K562 (cell line): Measurements from ENCODE around the gene DENND1A. TPM values are rescaled to one million over a fixed set of nuclear protein-coding genes. Genes with fewer than 3 reads are reported as not detected.

Experiments used
- ATAC-seq: fragments of 200-7000 bp; cut with Tn5 transposase; 3 replicates; pipeline ENCODE4 v1.9.1; 2020; ENCODE audit warnings: moderate library complexity
- BruUV-seq: library from RNA; stranded (reverse); fragments of 400-500 nt; replicated peaks from 2 replicates; lab custom pipeline; 2021; lab: Mats Ljungman, UMichigan
- CTCF ChIA-PET: fragments of 300-600 bp; formaldehyde crosslinking; extraction: SDS; loops from one replicate; lab custom pipeline; 2021; ENCODE audit warnings: low intra/inter-chr PET ratio; lab: Yijun Ruan, JAX
- POLR2A ChIA-PET: fragments of 300-600, 350-650 bp; sonication (Branson Sonifier 250); formaldehyde crosslinking; extraction: SDS; loops from one replicate; lab custom pipeline; 2021; ENCODE audit warnings: antibody characterized with exemption, inconsistent platforms; lab: Yijun Ruan, JAX
- DNase-seq, 4 experiments: peaks; one replicate each; pipeline versions ENCODE4 v3.0.0 to v3.0.0-alpha.2; 2011 to 2018; ENCODE audit warnings: low spot score in 3 of 4, mixed read lengths in 3 of 4; ENCODE audit errors: extremely low read depth in 1 of 4
- FAIRE-seq: peaks from 2 replicates; lab custom pipeline; 2011; peaks lifted over from hg19 to GRCh38; lab: Jason Lieb, UNC
- H2AFZ ChIP-seq: 2 replicates; pipeline ENCODE4 v1.6.0; 2011; ENCODE audit warnings: low read depth, low read length, control low read depth, inconsistent platforms
- H3K27ac ChIP-seq: fragments of 200-600 bp; 3 replicates; pipeline ENCODE4 v1.8.0; 2011; ENCODE audit warnings: low read depth, mild to moderate bottlenecking, control low read depth, inconsistent platforms, low read length, moderate library complexity, mixed read lengths; ENCODE audit errors: extremely low read depth
- H3K27me3 ChIP-seq, 2 experiments: fragments of 300-600 bp in 1 of 2; 2 replicates in 1 of 2; 3 replicates in 1 of 2; pipeline versions ENCODE4 v1.6.0 to v1.8.0; 2011; ENCODE audit warnings: inconsistent platforms in 2 of 2, low read length in 2 of 2, mild to moderate bottlenecking in 1 of 2, mixed read lengths in 1 of 2, moderate library complexity in 1 of 2; ENCODE audit not compliant: control insufficient read depth in 2 of 2, insufficient read depth in 2 of 2
- H3K36me3 ChIP-seq: fragments of 300-600 bp; 3 replicates; pipeline ENCODE4 v1.8.0; 2011; ENCODE audit warnings: mild to moderate bottlenecking, low read length, inconsistent platforms; ENCODE audit not compliant: control insufficient read depth, insufficient read depth
- H3K4me1 ChIP-seq, 2 experiments: fragments of 200-600 bp in 1 of 2; replicated peaks in 1 of 2; 2 replicates in 1 of 2; 3 replicates in 1 of 2; pipeline versions ENCODE4 v1.5.1 to v1.8.0; 2011; ENCODE audit warnings: inconsistent platforms in 2 of 2, low read length in 2 of 2, mild to moderate bottlenecking in 1 of 2, mixed read lengths in 1 of 2, moderate library complexity in 1 of 2; ENCODE audit not compliant: control insufficient read depth in 2 of 2, insufficient read depth in 2 of 2
- H3K4me2 ChIP-seq: 2 replicates; pipeline ENCODE4 v1.6.1; 2011; ENCODE audit warnings: low read length, control low read depth, inconsistent platforms, mixed read lengths; ENCODE audit not compliant: insufficient read depth
- H3K4me3 ChIP-seq: fragments of 200-600 bp; sonication (generic), shearing (Covaris generic); 2 replicates; pipeline ENCODE4 v1.5.1; 2016; ENCODE audit warnings: control low read depth, inconsistent platforms
- H3K79me2 ChIP-seq: fragments of 200-600 bp; 3 replicates; pipeline ENCODE4 v1.8.0; 2011; ENCODE audit warnings: low read length, inconsistent platforms; ENCODE audit not compliant: control insufficient read depth, insufficient read depth
- H3K9ac ChIP-seq, 2 experiments: 2 replicates each; pipeline versions ENCODE4 v1.6.0 to v1.6.1; 2011; ENCODE audit warnings: low read depth in 2 of 2, low read length in 2 of 2, control low read depth in 1 of 2, inconsistent platforms in 1 of 2, mild to moderate bottlenecking in 1 of 2, mixed read lengths in 1 of 2; ENCODE audit not compliant: insufficient read depth in 1 of 2
- H3K9me1 ChIP-seq: one replicate; pipeline ENCODE4 v1.6.0; 2011; ENCODE audit warnings: inconsistent platforms, mild to moderate bottlenecking, low read length, moderate library complexity; ENCODE audit not compliant: control insufficient read depth, insufficient read depth
- H3K9me3 ChIP-seq: replicated peaks from 2 replicates; pipeline ENCODE4 v1.5.1; 2011; ENCODE audit warnings: low read depth, low read length, inconsistent platforms; ENCODE audit not compliant: control insufficient read depth, insufficient read depth
- H4K20me1 ChIP-seq: replicated peaks from 2 replicates; pipeline ENCODE4 v1.6.1; 2011; ENCODE audit warnings: low read length, inconsistent platforms, mixed read lengths; ENCODE audit not compliant: control insufficient read depth, insufficient read depth
- AFF4 ChIP-seq: sonication (generic); formaldehyde crosslinking; IDR thresholded peaks from 2 replicates; pipeline ENCODE4 v1.8.0; 2023; ENCODE audit warnings: mild to moderate bottlenecking, missing genetic modification reagents
- SIRT6 ChIP-seq: IDR thresholded peaks from one replicate; pipeline ENCODE4 v1.6.1; 2012; ENCODE audit warnings: low read depth, mild to moderate bottlenecking, control low read depth, inconsistent platforms, low read length, moderate library complexity
- WGBS: fragments of 100-300 bp; shearing (Covaris generic); methylation state at CpG from one replicate; pipeline ENCODE4 v1.1.6; 2016; ENCODE audit warnings: low coverage, mixed read lengths; ENCODE audit not compliant: insufficient coverage; ENCODE audit errors: missing lambda C conversion rate; 5-methylcytosine and 5-hydroxymethylcytosine counted together
- in situ Hi-C: fragments of 300-500 bp; cut with MboI; formaldehyde crosslinking; loops from 4 replicates; pipeline ENCODE4 v1.15.0; 2018; ENCODE audit warnings: inconsistent platforms, mixed read lengths
- intact Hi-C: fragments of 100-400 bp; cut with micrococcal nuclease; formaldehyde crosslinking; loops from 2 replicates; pipeline ENCODE4 v1.14.2; 2022
- polyA plus RNA-seq, 8 experiments: library from polyadenylated mRNA; depleted of rRNA in 4 of 8; stranded (reverse) in 5 of 8; unstranded in 3 of 8; fragments of >200 nt; fragmentation: Nextera tagmentation in 2 of 8; fragmentation: Illumina TruSeq in 1 of 8; extraction: Ambion mirVana in 2 of 8; extraction: Trizol in 1 of 8; gene quantifications; 2 replicates each; pipeline versions ENCODE4 v1.2.1 to v1.2.3, GENCODE V29; 2011 to 2014; ENCODE audit warnings: inconsistent platforms in 1 of 8, missing spikeins in 1 of 8
- total RNA-seq, 7 experiments: library from RNA; depleted of rRNA in 6 of 7; stranded (reverse); fragments of >200 nt in 6 of 7; fragmentation: Illumina TruSeq in 2 of 7; extraction: Trizol in 2 of 7; gene quantifications; 2 replicates each; pipeline versions ENCODE4 v1.2.1 to v1.2.3, GENCODE V29; 2011 to 2021; ENCODE audit warnings: low replicate concordance in 1 of 7

DENND1A gene
- total and polyA plus RNA-seq, 9 of the 15 experiments (the other 6 are each of a cell fraction or from before 2014, with no cell fraction given) = 7.6 to 29.5 (median 15.7) TPM

DNA sequence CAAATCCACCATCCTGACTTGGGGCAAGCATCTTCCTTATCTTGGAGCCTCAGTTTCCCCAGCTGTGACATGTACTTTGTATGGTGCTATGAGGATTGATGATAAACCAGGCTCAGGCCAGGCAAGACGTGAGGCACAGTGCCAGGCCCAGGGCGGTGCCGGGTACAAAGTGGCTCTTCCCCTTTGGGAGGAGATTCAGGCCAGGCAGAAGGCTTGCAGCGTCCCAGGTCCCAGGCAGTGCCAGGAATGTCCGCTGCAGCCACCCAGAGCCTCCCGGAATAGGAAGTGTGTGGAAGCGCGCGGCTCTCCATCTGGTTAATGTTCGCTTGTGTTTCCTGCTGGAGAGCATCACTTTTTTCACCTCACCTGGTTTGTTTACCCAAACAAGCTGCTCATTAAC, 12.6 kb upstream of the DENND1A start:
- POLR2A ChIA-PET = interaction anchor here (1.7 kb wide), 1 partner anchor 10 kb away, joined by 6 read pairs; no protein-coding TSS in a partner anchor

More for the DNA sequence above, 12.6 kb upstream of the DENND1A start:
- intact Hi-C loops (no loop called here), in situ Hi-C loops (no loop called here)
- Histone ChIP-seq H3K9me1 (no peaks in the 10 kb centered on the region), H3K9me3 (no peaks in the 10 kb centered on the region), H4K20me1 (0 out of 2 replicates have a peak, but pooled peaks cover 4% of the 10 kb centered on the region), H3K27ac (no peak overlapping the region), H3K4me3 (no peak overlapping the region), H2AFZ (no peak overlapping the region), H3K36me3 (no peaks in the 10 kb centered on the region), H3K27me3 (peaks cover 7 to 25% of the 10 kb centered on the region in 2 experiments), H3K79me2 (no peaks in the 10 kb centered on the region)
- no TSS peak for BruUV-seq
- FAIRE-seq (no peak), ATAC-seq (no peak)
- WGBS = under 1% methylated on average over 10 of the region's 10 CpGs
- TF ChIP-seq AFF4 (CRISPR knock-in tag) = no peak
- TF ChIP-seq SIRT6 = no peak
- TF ChIP-seq, all 486 proteins: peak for 0
- CTCF ChIA-PET = no interaction called here
- H3K9ac ChIP-seq = no peak overlapping the region
- no peak for DNase-seq
- H3K4me2 ChIP-seq = no peak overlapping the region
- no peaks in the 10 kb centered on the region for H3K4me1 ChIP-seq
